ENCODE measurements around the gene MACO1. TPM values are rescaled to one million over a fixed set of nuclear protein-coding genes. Genes with fewer than 3 reads are reported as not detected.
A peak's percentile ranks its signal among the peaks of the same experiment; 100 is the strongest.
"Not testable (repeated sequence)": the region's sequence is repeated elsewhere in the genome, so short reads cannot be mapped to it uniquely, and the experiment has no call there.

The MACO1 gene
- total RNA-seq, 1 donor from 2014 or later = 29.1 TPM

DNA sequence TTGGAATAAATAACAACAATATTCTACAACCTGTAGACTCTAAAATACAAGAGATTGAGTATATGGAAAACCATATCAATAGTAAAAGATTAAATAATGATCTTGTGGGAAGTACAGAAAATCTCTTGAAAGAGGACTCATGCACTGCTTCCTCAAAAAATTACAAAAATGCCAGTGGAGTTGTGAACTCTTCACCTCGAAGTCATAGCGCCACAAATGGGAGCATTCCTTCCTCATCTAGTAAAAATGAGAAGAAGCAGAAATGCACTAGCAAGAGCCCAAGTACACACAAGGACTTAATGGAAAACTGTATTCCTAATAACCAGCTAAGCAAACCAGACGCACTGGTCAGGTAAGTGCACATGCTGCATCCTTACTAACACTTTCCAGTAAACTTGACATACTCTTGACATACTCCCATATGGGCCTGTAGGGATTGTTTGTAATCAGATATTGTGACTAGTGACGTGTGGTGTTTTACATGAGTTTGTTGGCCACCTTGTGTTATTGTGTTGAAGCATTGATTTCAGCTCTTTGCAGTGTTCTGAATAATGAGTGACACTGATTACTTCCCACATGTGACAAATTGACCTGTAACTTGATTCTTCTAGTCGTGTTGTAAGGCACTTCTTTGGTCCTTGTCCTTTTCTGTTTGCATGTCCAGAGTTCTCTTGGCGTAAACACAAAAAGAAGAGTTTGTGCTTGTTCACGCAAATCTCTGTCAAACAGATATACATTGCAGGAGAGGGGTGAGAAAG lies 28.0 kb downstream of the MACO1 start:
- no peak for DNase-seq

DNA sequence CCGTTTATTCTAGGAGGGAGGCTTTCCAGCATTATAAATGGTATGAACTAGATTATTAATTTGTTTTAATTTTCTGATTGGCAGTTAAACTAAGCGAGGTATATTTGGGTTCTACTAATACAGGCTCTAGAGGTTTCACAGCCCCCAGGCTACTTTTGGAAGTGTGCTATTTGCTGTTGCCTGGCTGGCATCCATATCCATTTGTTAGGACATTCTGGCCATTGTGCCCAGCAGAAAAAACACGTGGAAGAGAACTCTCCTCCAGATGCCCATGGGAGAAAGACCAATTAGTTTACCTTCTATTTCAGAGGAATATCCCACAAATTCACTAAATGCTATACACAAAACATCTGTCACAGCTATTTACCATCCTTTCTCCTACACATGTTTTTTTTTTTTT lies 29.3 kb downstream of the MACO1 start:
- DNase-seq = no peak

- DNase-seq = not testable (repeated sequence)
Observed at GRCh38 chr1:25460816-25461215, 30.1 kb downstream of the MACO1 start.

DNA sequence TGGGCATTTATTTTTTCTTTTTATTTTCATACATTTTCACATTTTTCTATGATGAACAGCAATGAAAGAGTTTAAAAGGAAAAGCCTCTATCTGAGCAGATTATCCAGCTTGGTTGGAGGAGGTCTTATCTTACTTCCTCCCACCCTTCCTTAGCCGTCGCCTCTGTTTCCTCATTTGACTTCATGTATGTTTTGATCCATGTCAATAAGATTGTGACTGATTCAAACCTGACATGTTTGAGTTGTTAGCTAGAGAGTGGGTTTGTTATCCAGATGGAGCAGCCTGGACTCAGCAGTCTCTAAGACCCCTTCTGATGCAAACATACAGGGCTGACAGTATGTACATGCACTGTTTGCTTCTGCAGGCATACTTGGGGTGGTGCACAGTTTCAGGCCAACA lies 31.2 kb downstream of the MACO1 start:
- peak; percentile 66 for DNase-seq

DNA sequence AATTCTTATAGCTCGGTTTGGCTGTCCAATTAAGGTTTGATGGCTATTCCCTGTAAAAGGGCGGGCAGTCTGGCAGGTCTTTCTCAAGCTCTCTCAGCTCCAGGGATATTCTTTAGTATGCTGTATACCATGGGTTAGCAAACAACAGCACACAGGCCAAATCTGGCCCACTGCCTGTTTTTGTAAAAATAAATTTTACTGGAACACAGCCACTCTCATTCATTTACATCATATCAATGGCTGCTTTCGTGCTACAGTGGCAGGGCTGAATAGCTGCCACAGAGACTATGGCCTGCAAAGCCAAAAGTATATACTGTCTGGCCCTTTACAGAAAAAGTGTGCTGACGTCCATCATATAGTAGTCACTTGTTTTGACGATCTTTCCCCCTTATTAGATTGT lies 32.0 kb downstream of the MACO1 start:
- no peak for DNase-seq

GRCh38 chr1:25467193-25467592 lies 36.5 kb downstream of the MACO1 start:
- DNase-seq = no peak

DNA sequence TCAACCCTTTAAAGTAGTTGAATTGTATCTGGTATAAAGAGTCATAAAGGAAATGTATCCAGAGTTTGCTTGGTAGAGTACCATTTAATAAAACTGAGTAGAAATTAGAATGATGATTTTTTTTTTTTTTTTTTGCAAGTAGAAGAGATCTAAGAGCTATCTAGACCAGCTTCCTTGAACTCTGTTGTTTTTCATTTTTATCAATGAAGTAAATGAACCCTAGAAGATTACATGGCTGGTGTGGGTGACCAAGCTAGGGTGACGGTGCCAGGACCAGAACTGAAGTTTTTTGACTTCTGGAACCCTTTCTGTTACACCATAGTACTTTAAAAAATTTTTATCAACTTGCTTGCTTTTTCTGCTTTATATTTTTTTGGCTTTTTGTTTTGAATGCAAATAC lies 36.9 kb downstream of the MACO1 start:
- DNase-seq = no peak

DNA sequence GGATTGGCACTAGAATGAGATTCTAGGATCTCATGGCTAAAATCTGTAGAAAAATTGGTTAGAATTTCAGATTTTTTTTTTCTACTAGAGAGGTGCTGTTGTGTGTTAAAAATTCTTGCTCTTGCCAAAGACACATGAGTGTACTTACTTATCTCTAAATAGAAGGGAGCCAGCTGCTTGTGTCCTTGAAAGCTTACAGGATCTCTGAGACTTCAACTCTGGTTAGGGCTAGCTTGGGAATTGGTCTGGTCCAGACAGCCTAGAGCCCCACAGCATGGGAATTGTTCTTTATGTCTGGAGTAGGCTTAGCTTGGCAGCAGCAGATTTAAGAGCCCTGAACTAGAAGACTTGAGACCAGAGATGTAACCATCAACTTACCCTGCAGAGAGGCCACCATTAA lies 37.3 kb downstream of the MACO1 start:
- no peak for DNase-seq

- DNase-seq = peak; percentile 81
Observed at GRCh38 chr1:25469177-25469576, 38.5 kb downstream of the MACO1 start.

GRCh38 chr1:25472471-25472870 lies 41.8 kb downstream of the MACO1 start:
- DNase-seq = no peak

- no peak for DNase-seq
Observed at GRCh38 chr1:25473653-25474225, 43.0 kb downstream of the MACO1 start.

GRCh38 chr1:25474439-25475047 lies 43.8 kb downstream of the MACO1 start:
- DNase-seq = no peak

GRCh38 chr1:25476186-25477097 lies 45.7 kb downstream of the MACO1 start:
- no peak for DNase-seq

DNA sequence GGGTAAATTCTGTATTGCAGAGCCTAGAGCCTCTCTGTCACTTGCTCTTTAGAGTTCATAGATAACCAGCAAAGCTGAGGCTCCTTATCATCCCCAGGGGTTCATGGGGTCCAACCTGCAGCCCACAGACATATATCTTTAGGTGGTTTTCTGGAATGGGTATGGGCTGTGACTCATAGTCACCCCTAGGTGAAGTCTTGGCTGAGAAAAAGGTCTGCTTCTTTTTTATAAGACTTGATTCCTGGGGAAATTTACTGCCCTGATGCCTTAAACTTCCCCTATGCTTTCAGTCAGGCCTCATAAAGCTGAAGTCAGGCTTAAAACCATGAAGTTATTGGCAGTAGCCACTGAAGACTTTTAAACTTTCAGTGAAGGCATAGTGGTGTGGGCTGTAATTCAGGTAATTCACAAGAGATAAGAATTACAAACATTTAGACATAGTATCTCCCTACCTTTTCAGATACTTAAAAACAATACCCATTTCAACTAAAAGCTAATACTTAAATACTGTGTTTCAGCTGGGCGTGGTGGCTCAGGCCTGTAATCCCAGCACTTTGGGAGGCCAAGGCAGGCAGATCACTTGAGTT lies 46.8 kb downstream of the MACO1 start:
- no peak for DNase-seq

DNA sequence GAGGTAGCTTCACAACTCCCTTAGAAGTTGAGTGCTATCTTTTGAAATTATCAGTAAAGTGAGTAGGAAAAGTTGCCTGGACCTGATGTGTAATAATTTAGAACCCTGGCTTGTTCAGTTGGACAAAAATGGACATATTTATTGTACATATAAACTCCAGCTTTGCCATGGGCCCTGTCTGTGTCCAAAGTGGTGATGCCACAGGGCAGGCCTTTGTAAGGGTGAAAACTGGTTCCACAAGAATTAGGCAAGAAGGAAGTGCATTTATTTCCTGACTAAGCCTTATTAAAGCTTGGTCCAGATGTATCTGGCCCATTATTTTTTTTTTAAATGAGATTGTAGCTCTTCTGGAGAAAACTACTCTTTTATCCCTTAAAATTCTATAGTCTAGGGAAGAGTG lies 47.9 kb downstream of the MACO1 start:
- no peak for DNase-seq

- no peak for DNase-seq
Observed at GRCh38 chr1:25481625-25482024, 50.9 kb downstream of the MACO1 start.

DNA sequence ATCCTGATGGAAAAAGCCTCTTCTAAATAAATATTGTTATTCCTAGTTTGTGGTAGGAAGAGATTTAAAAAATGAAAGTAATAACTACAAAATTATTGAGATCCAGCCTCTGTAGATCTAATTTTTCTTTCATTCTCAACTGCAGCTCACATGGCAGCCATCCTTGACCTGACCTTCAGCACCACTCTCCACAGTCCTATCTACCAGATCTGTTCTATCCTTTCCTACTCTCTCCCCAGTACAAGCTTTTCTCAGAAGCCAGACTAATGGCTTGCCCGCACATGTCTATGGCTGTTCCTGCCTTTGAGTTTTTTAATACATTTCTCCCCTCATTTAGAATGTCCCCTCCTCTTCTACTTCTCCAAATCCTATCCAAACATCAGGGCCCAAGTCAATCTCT lies 51.5 kb downstream of the MACO1 start:
- DNase-seq = no peak

- no peak for DNase-seq
Observed at GRCh38 chr1:25484096-25484495, 53.4 kb downstream of the MACO1 start.

GRCh38 chr1:25484533-25484932 lies 53.8 kb downstream of the MACO1 start:
- DNase-seq = no peak

DNA sequence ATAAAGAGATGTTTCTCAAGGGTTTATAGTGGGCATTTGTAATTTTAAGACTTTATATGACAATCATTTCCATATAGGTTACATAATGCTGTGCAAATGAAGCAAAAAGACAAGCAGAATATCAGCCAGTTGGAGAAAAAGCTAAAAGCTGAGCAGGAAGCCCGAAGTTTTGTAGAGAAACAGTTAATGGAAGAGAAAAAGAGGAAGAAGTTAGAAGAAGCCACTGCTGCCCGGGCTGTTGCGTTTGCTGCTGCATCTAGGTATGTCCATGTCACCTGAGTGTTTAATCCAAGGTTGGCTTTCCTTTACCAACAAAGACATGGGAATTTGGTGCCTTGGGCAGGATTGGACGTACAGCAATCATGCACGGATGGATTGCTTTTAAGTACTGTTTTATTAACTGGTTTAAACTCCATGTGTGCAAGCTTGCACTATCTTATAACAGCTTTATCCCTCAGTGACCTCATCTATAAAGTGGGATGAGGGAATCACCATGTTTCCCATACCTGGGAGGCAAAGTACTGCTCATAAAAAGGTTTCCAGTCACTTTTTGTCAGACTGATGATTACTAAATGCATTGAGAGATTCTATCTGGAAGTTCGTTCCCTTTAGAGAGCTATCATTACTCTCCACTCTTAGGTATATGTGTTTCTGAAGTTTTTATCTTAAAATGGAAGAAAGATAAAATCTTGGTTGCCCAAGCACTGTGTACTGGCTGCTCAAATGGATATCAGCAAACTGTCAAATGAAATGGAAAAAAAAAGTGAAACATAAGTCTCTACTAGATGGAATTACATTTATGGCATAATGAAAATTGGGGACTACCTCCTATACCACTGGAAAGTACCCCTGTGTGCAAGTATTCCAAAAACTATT lies 55.1 kb downstream of the MACO1 start:
- DNase-seq = no peak

- peak; percentile 40 for DNase-seq
Observed at GRCh38 chr1:25486602-25487001, 55.9 kb downstream of the MACO1 start.

DNA sequence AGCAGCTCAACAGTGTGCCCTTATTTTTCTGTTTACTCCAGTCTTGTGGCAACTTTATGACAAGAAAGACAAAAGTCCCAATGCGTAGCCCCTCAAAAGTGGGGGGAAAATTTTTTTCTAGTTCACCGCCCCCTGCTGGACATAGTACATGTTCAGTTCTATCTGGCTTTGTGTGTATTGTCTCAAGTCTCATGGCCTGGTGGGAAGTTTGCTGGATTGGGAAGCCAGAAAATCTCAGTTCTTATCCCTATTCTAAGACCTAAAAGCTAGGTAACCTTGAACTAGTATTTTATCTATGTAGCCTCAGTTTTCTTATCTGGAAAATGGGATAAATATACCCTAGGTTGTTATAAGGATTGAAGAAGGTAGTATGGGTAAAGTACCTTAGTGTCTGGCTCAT lies 56.9 kb downstream of the MACO1 start:
- DNase-seq = peak; percentile 32

All from dermis blood vessel endothelial cell (primary cell).